Large intestine (tissue), 3 donors: ENCODE results near the gene FRRS1L. TPM values are rescaled to one million over a fixed set of nuclear protein-coding genes. Genes with fewer than 3 reads are reported as not detected.

Source experiments
- DNase-seq, 2 donors: peaks; one replicate each; pipeline versions ENCODE4 v3.0.0 to v3.0.0-alpha.2; 2013
- H3K27ac ChIP-seq: one replicate; pipeline ENCODE4 v1.5.1; 2013; ENCODE audit warnings: low read length
- H3K27me3 ChIP-seq: 2 replicates; pipeline ENCODE4 v1.6.1; 2013; ENCODE audit warnings: low read length; ENCODE audit not compliant: control insufficient read depth, insufficient read depth
- H3K36me3 ChIP-seq: 2 replicates; pipeline ENCODE4 v1.6.1; 2013; ENCODE audit warnings: low read length; ENCODE audit not compliant: control insufficient read depth, insufficient read depth
- H3K4me1 ChIP-seq: one replicate; pipeline ENCODE4 v1.6.1; 2013; ENCODE audit warnings: low read length; ENCODE audit not compliant: control insufficient read depth, insufficient read depth
- H3K4me3 ChIP-seq: one replicate; pipeline ENCODE4 v1.5.1; 2013; ENCODE audit warnings: low read length
- H3K9me3 ChIP-seq: one replicate; pipeline ENCODE4 v1.6.1; 2013; ENCODE audit warnings: mild to moderate bottlenecking, low read depth, low read length, moderate library complexity; ENCODE audit not compliant: control insufficient read depth
- WGBS: methylation state at CpG from one replicate; pipeline ENCODE4 v1.1.5; 2013; ENCODE audit warnings: low lambda C conversion rate; ENCODE audit not compliant: insufficient coverage; 5-methylcytosine and 5-hydroxymethylcytosine counted together
- polyA plus RNA-seq: library from polyadenylated mRNA; unstranded; fragments of 120-200 nt; gene quantifications from one replicate; pipeline ENCODE4 v1.2.1, GENCODE V29; 2013

Gene FRRS1L
- polyA plus RNA-seq, 1 donor, result 9.1 TPM

DNA sequence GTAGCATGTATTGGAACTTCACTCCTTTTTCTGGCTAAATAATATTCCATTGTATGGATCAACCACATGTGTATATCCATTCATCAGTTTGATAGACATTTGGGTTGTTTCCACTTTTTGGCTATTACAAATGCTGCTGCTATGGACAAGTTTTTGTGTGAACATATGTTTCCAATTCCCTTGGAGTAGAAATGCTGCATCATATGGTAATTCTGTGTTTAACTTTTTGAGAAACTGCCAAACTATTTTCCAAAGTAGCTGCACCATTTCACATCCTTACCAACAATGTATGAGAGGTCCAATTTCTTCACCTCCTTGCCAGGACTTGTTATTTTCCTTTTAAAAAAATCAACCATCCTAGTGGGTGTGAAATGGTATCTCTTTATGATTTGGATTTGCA lies 8.4 kb downstream of the FRRS1L start:
- peaks cover 18% of the 10 kb centered on the region for H3K4me1 ChIP-seq
- no peak overlapping the region for H3K4me3 ChIP-seq
- no peaks in the 10 kb centered on the region for H3K36me3 ChIP-seq
- no peaks in the 10 kb centered on the region for H3K9me3 ChIP-seq
- DNase-seq, result no peak
- no peaks in the 10 kb centered on the region for H3K27me3 ChIP-seq
- H3K27ac ChIP-seq, result no peak overlapping the region

DNA sequence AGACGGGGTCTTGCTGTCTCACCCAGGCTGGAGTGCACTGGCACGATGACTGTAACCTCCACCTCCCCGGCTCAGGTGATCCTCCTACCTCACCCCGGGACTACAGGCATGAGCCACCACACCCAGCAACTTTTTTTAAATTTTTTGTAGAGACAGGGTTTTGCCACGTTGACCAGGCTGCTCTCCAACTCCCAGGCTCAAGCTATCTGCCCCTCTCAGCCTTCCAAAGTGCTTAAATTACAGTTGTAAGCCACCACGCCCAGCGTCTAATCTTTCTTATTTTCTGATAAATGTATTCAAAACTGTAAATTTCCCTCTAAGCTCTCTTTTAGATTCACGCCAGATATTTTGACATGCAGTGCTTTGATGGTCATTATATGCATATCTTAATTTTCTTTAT lies 10.3 kb downstream of the FRRS1L start:
- no peak for DNase-seq
- H3K36me3 ChIP-seq, result no peaks in the 10 kb centered on the region
- peaks cover 4% of the 10 kb centered on the region for H3K4me1 ChIP-seq
- H3K9me3 ChIP-seq, result peaks cover 8% of the 10 kb centered on the region
- WGBS, result 60% methylated on average over 1 of the region's 8 CpGs
- no peak overlapping the region for H3K27ac ChIP-seq
- H3K27me3 ChIP-seq, result no peaks in the 10 kb centered on the region
- H3K4me3 ChIP-seq, result no peak overlapping the region

DNA sequence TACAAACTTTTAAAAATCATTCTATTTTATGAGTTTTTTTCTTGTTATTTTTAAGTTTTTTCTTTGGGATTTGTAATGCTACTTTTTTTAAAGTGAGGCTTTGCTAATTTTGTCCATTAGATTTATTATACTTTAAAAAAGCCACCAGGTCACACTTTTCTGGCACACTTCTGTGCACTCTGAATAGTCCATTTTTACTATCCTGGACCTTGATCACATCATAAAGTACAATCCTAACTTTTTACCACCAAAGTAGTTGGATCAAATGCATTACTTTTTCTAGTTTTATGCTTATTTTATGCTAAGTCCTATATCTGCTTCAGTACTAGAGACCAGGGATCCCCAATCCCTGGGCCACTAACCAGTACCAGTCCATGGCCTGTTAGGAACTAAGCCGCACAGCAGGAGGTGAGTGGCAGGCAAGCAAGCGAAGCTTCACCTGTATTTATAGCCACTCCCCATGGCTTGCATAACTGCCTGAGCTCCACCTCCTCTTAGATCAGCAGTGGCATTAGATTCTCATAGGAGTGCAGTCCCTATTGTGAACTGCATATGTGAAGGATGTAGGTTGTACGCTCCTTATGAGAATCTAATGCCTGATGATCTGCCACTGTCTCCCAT lies 16.0 kb downstream of the FRRS1L start:
- no peaks in the 10 kb centered on the region for H3K27me3 ChIP-seq
- no CpG with 5 or more reads among the region's 3 CpGs for WGBS
- H3K4me3 ChIP-seq, result no peak overlapping the region
- H3K36me3 ChIP-seq, result no peaks in the 10 kb centered on the region
- peaks cover 8% of the 10 kb centered on the region for H3K9me3 ChIP-seq
- H3K4me1 ChIP-seq, result peaks cover 8% of the 10 kb centered on the region
- peak in 1 of 2 donors; percentile 72 for DNase-seq
- peak overlapping the region; percentile 12 for H3K27ac ChIP-seq

DNA sequence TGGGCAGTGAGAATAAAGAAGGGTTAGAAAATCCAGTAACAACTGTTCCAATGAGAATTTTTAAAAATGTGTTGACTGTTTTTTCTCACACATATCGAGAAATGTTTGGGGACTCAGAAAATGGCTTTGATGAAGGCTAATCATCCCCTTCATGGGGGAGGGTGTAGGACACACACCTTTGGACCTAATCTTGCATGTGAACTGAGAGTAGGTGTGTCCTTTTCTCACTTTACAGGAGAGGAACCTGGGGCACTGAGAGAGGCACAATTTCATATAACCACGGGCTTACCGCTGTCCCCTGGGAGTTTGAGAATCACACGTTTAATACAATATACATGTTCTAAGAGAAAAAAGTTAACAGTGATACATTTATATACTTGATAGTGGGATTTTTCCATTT lies 17.3 kb downstream of the FRRS1L start:
- DNase-seq, result peak in 1 of 2 donors; percentile 70
- H3K27ac ChIP-seq, result peak overlapping the region; percentile 82
- H3K9me3 ChIP-seq, result peaks cover 8% of the 10 kb centered on the region
- no CpG with 5 or more reads among the region's 4 CpGs for WGBS
- no peaks in the 10 kb centered on the region for H3K36me3 ChIP-seq
- no peaks in the 10 kb centered on the region for H3K27me3 ChIP-seq
- H3K4me3 ChIP-seq, result no peak overlapping the region
- peaks cover 13% of the 10 kb centered on the region for H3K4me1 ChIP-seq

- H3K36me3 ChIP-seq, result no peaks in the 10 kb centered on the region
- H3K4me1 ChIP-seq, result peaks cover 15% of the 10 kb centered on the region
- peak overlapping the region; percentile 82 for H3K27ac ChIP-seq
- H3K9me3 ChIP-seq, result peaks cover 8% of the 10 kb centered on the region
- no peak overlapping the region for H3K4me3 ChIP-seq
- no CpG with 5 or more reads among the region's 5 CpGs for WGBS
- peak in 1 of 2 donors; percentile 76 for DNase-seq
- H3K27me3 ChIP-seq, result no peaks in the 10 kb centered on the region
These were observed 18.0 kb downstream of the FRRS1L start for GRCh38 chr9:109149089-109149488.

- WGBS, result no CpG with 5 or more reads among the region's 6 CpGs
- Histone ChIP-seq H3K27me3 (no peaks in the 10 kb centered on the region), H3K9me3 (no peaks in the 10 kb centered on the region), H3K36me3 (no peaks in the 10 kb centered on the region), H3K4me3 (no peak overlapping the region), H3K4me1 (peaks cover 14% of the 10 kb centered on the region), H3K27ac (peak overlapping the region; percentile 89)
- peak; percentile 66 to 78 for DNase-seq
These were observed 22.0 kb downstream of the FRRS1L start for GRCh38 chr9:109145051-109145450.

DNA sequence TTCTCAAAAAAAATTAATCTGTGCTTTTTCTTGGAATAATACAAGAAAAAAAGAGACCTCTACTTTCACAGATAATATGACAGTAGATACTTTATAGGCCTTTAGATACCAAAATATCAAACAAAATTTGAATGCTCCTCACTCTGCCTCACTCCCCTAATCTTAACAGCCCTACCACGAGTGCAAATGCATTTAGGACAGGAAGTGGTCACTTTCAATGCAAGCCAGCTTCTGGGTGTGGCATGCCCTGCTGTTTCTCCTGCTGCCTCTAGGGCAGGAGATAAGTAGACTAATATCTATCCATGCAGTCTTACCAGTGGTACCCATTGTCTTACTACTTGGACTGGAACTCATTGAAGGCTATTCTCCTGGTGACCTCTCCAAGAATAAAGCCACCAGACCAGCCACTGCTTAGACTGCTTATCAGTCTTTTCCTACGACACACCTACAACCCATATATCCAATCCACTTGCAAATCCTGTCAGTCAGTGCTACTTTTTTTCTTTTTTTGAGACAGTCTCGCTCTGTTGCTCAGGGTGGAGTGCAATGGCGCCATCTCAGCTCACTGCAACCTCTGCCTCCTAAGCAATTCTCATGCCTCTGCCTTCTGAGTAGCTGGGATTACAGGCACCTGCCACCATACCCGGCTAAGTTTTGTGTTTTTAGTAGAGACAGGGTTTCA lies 23.0 kb downstream of the FRRS1L start:
- DNase-seq, result peak in 1 of 2 donors; percentile 41
- WGBS, result 60% methylated on average over 1 of the region's 5 CpGs
- Histone ChIP-seq H3K27ac (no peak overlapping the region), H3K9me3 (no peaks in the 10 kb centered on the region), H3K36me3 (no peaks in the 10 kb centered on the region), H3K4me1 (peaks cover 7% of the 10 kb centered on the region), H3K4me3 (no peak overlapping the region), H3K27me3 (no peaks in the 10 kb centered on the region)

DNA sequence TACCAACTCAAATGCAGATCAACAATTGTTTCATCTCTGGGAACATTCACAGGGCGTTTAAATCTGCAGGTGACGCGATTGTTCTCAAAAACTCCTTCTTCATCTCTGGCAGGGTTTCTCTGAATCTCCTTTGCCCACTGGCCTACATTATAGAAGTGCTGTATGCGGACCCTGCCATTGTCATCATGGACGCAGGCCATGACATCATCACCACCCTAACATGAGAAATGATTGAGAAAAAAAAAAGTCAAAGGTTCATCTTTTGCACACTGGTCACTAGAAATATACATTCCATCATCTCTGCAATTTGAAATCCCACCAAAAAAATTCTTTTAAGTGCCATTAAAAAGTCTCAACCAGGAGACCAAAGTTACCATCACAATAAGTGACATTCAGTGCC lies 25.7 kb downstream of the FRRS1L start:
- Histone ChIP-seq H3K4me1 (peaks cover 7% of the 10 kb centered on the region), H3K4me3 (no peak overlapping the region), H3K9me3 (no peaks in the 10 kb centered on the region), H3K27ac (no peak overlapping the region), H3K27me3 (no peaks in the 10 kb centered on the region), H3K36me3 (no peaks in the 10 kb centered on the region)
- DNase-seq, result no peak
- WGBS, result no CpG with 5 or more reads among the region's 5 CpGs

GRCh38 chr9:109139851-109140250 lies 27.2 kb downstream of the FRRS1L start:
- no peaks in the 10 kb centered on the region for H3K9me3 ChIP-seq
- no CpG with 5 or more reads among the region's 1 CpG for WGBS
- no peaks in the 10 kb centered on the region for H3K27me3 ChIP-seq
- H3K36me3 ChIP-seq, result no peaks in the 10 kb centered on the region
- DNase-seq, result no peak
- H3K4me1 ChIP-seq, result peaks cover 4% of the 10 kb centered on the region
- no peak overlapping the region for H3K4me3 ChIP-seq
- H3K27ac ChIP-seq, result no peak overlapping the region

GRCh38 chr9:109138421-109138820 lies 28.6 kb downstream of the FRRS1L start:
- Histone ChIP-seq H3K27me3 (no peaks in the 10 kb centered on the region), H3K27ac (no peak overlapping the region), H3K9me3 (no peaks in the 10 kb centered on the region), H3K36me3 (no peaks in the 10 kb centered on the region), H3K4me1 (peaks cover 7% of the 10 kb centered on the region), H3K4me3 (no peak overlapping the region)
- WGBS, result no CpG with 5 or more reads among the region's 2 CpGs
- DNase-seq, result no peak

DNA sequence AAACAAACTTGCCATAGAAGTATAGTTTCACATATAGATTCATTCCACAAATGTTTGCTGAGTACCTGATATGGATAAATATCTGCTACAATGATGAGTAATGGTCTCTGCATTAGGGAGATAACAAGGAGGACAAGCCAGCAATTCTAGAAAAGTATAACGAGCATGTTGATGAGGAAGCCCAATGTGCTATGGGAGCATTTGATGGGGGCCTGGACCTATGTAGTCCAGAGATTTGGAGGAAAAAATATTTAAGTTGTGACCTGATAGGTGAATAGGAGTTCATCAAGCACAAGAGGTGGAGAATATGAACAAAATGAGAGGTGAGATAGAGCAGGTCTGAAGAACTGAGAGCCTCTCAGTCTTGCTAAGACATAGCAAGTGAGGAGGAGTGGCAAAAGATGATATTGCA lies 32.9 kb downstream of the FRRS1L start:
- 40% methylated on average over 1 of the region's 1 CpG for WGBS
- DNase-seq, result no peak
- peaks cover 21% of the 10 kb centered on the region for H3K4me1 ChIP-seq
- no peaks in the 10 kb centered on the region for H3K9me3 ChIP-seq
- H3K4me3 ChIP-seq, result no peak overlapping the region
- H3K27me3 ChIP-seq, result no peaks in the 10 kb centered on the region
- H3K36me3 ChIP-seq, result no peaks in the 10 kb centered on the region
- H3K27ac ChIP-seq, result peak overlapping the region; percentile 4
